ENCODE measurements around the gene EXOC3. TPM values are rescaled to one million over a fixed set of nuclear protein-coding genes. Genes with fewer than 3 reads are reported as not detected.

The EXOC3 gene
- total and polyA plus RNA-seq, 10 of the 15 experiments (the other 5 are each of a cell fraction or from before 2014, with no cell fraction given) = 1.6 to 53.0 (median 27.9) TPM

DNA sequence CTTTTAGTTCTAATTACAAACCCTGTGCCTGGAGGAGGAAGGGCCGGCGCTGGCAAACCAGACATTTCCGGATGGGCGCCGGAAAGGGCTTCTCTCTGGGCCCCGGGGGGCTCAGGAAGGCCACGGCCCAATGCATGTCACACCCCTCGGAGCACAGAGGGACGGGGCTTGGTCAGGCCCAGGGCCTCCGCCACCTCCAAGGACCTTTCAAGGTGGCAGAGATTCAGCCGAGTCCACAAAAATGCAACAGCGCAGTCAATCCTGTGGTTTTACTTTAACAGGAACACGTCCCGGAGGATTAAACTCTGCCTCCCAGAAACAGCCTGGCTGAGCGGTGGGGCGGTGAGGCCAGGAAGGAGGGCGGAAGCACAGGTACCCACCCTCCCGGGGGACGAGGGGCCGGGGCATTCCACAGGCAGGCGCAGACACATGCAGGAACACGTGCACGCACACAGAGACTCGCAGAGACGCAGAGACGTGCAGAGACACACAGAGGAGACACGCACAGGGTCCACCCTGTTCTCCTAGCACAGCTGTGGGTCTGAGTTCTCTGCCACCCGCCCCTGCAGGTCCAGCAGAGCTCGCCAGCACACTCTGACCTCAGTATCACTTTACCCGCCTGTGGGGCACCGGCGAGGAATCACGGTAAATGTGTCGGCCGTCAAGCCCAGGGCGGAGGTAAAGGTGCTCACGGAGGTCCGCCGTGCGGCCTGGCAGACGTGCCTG, 58.3 kb downstream of the EXOC3 start:
- BruUV-seq (replicated peaks) = no TSS peak
- DNase-seq (ENCODE audit: low read depth, low spot score) (no peak), ATAC-seq (no peak), FAIRE-seq (no peak)
- Histone ChIP-seq H3K4me2 (ENCODE audit: control insufficient read depth, insufficient read depth) (no peak overlapping the region), H3K27ac (ENCODE audit: control insufficient read depth, insufficient read depth) (no peak overlapping the region), H3K4me3 (no peak overlapping the region), H3K4me1 (ENCODE audit: control insufficient read depth, insufficient read depth, low read length) (no peaks in the 10 kb centered on the region), H3K27me3 (replicated peaks in 1 of 2; ENCODE audit: control insufficient read depth in 2 of 2, insufficient read depth in 2 of 2, low read length in 1 of 2) (no peaks in the 10 kb centered on the region; a peak in 1 of 4 replicates), H3K79me2 (ENCODE audit: control insufficient read depth, insufficient read depth, low read length) (no peaks in the 10 kb centered on the region), H3K9me3 (replicated peaks; ENCODE audit: control insufficient read depth, insufficient read depth, low read length) (no peaks in the 10 kb centered on the region; the same call in 2 of the 3 replicates), H2AFZ (ENCODE audit: control insufficient read depth, low read depth, low read length) (no peak overlapping the region), H3K9ac (ENCODE audit: control insufficient read depth, insufficient read depth, low read length) (no peak overlapping the region), H4K20me1 (ENCODE audit: control insufficient read depth, insufficient read depth) (no peaks in the 10 kb centered on the region), H3K36me3 (ENCODE audit: control insufficient read depth in 2 of 2, insufficient read depth in 2 of 2, low read length in 1 of 2) (no peaks in the 10 kb centered on the region)
- 59% methylated on average over 41 of the region's 41 CpGs for WGBS (ENCODE audit: insufficient coverage, insufficient replicate concordance, low lambda C conversion rate, missing lambda C conversion rate)
- RAD21 ChIA-PET (ENCODE audit: unreplicated experiment) = no interaction called here
- TF ChIP-seq DPF2 (IDR thresholded peaks at IDR 0.05) (no peak), PML (IDR thresholded peaks at IDR 0.05; ENCODE audit: low read length) (no peak), SUZ12 (IDR thresholded peaks at IDR 0.05; ENCODE audit: unreplicated experiment) (no peak), SREBF1 (IDR thresholded peaks at IDR 0.05; ENCODE audit: low read length) (no peak), ESRRA (IDR thresholded peaks at IDR 0.05; ENCODE audit: low read length) (no peak), CEBPB (IDR thresholded peaks at IDR 0.05; ENCODE audit: borderline replicate concordance in 1 of 2, low read depth in 2 of 2, low read length in 2 of 2) (no peak), NFYB (IDR thresholded peaks at IDR 0.05; ENCODE audit: insufficient read depth, low read depth, low read length) (no peak)
- TF ChIP-seq, protein P1, sequence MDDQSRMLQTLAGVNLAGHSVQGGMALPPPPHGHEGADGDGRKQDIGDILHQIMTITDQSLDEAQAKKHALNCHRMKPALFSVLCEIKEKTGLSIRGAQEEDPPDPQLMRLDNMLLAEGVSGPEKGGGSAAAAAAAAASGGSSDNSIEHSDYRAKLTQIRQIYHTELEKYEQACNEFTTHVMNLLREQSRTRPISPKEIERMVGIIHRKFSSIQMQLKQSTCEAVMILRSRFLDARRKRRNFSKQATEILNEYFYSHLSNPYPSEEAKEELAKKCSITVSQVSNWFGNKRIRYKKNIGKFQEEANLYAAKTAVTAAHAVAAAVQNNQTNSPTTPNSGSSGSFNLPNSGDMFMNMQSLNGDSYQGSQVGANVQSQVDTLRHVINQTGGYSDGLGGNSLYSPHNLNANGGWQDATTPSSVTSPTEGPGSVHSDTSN (IDR thresholded peaks at IDR 0.05; ENCODE audit: insufficient replicate concordance, low read depth, low read length) = no peak
- TF ChIP-seq, protein P2, sequence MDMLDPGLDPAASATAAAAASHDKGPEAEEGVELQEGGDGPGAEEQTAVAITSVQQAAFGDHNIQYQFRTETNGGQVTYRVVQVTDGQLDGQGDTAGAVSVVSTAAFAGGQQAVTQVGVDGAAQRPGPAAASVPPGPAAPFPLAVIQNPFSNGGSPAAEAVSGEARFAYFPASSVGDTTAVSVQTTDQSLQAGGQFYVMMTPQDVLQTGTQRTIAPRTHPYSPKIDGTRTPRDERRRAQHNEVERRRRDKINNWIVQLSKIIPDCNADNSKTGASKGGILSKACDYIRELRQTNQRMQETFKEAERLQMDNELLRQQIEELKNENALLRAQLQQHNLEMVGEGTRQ (IDR thresholded peaks at IDR 0.05; ENCODE audit: borderline replicate concordance, low read depth, low read length) = no peak
- intact Hi-C loops (cut with micrococcal nuclease; ENCODE audit: unreplicated experiment) (no loop called here), in situ Hi-C loops (cut with MboI) (no loop called here)
- CTCF ChIA-PET = no interaction called here
- POLR2A ChIA-PET = no interaction called here
- SMC1A ChIA-PET (ENCODE audit: uncharacterized antibody, unreplicated experiment) = no interaction called here
